Motor neuron (in vitro differentiated cells): ENCODE measurements around the gene PCSK4. TPM values are rescaled to one million over a fixed set of nuclear protein-coding genes. Genes with fewer than 3 reads are reported as not detected.

Experiments used
- ATAC-seq, 8 experiments: fragments of 200-7000 bp; cut with Tn5 transposase; replicated peaks in 6 of 8; 2 replicates each; pipeline ENCODE4 v1.8.0; 2021; ENCODE audit warnings: mild to moderate bottlenecking in 8 of 8, moderate library complexity in 8 of 8
- H3K27ac ChIP-seq, 2 donors: fragments of 250-450 bp; sonication (Bioruptor Pico); 2 replicates each; pipeline ENCODE4 v1.9.0; 2021; ENCODE audit warnings: antibody characterized with exemption in 2 of 2, mild to moderate bottlenecking in 2 of 2, moderate library complexity in 1 of 2
- H3K4me1 ChIP-seq, 2 donors: fragments of 250-450 bp; sonication (Bioruptor Pico); replicated peaks in 1 of 2; 2 replicates each; pipeline ENCODE4 v1.6.1; 2021; ENCODE audit warnings: antibody characterized with exemption in 2 of 2, mild to moderate bottlenecking in 2 of 2, moderate library complexity in 1 of 2
- H3K4me3 ChIP-seq, 5 donors: fragments of 250-450 bp; sonication (Bioruptor Pico); 2 replicates each; pipeline ENCODE4 v1.9.0; 2021; ENCODE audit warnings: antibody characterized with exemption in 5 of 5, mild to moderate bottlenecking in 5 of 5, moderate library complexity in 4 of 5
- WGBS, 10 experiments: fragments of 450-650 bp; shearing (Covaris generic); methylation state at CpG; one replicate each; pipeline ENCODE4 v1.0.0; 2022; 5-methylcytosine and 5-hydroxymethylcytosine counted together
- in situ Hi-C, 9 experiments: fragments of 400-800 bp; cut with MboI; loops; one replicate each; pipeline ENCODE4 v1.15.0; 2021; ENCODE audit warnings: low sequenced_read_pairs in 9 of 9, low pct_unique_long_range_greater_than_20kb in 2 of 9; ENCODE audit not compliant: unreplicated experiment in 9 of 9
- total RNA-seq, 8 experiments: library from RNA; unstranded; fragments of 300-600 nt; gene quantifications; 2 replicates each; pipeline versions ENCODE4 v1.2.3 to v1.2.4, GENCODE V29; 2022

Gene PCSK4
- total RNA-seq, 8 experiments from 2014 or later, result 1.9 to 5.6 (median 4.4) TPM

- H3K27ac ChIP-seq, result no peak overlapping the region
- no peak for ATAC-seq
- 78 to 100% (median 88%) methylated on average over 1 to 18 of the region's 21 CpGs for WGBS, 10 experiments
- no peak overlapping the region for H3K4me3 ChIP-seq
- H3K4me1 ChIP-seq, result peaks cover 10 to 11% of the 10 kb centered on the region in 2 donors
- in situ Hi-C loops, result no loop called here
Observed at GRCh38 chr19:1435378-1435989, 54.7 kb downstream of the PCSK4 start.

- Histone ChIP-seq H3K4me3 (no peak overlapping the region), H3K4me1 (peaks cover 4% of the 10 kb centered on the region in 2 donors), H3K27ac (no peak overlapping the region)
- ATAC-seq, result no peak
- in situ Hi-C loops, result no loop called here
- WGBS, 10 experiments, result 93 to 100% (median 97%) methylated on average over 2 to 19 of the region's 39 CpGs; no CpG with 5 or more reads in 6 of the 10 experiments
Observed at GRCh38 chr19:1434577-1435060, 55.5 kb downstream of the PCSK4 start.

- ATAC-seq, result no peak
- H3K27ac ChIP-seq, result no peak overlapping the region
Observed at GRCh38 chr19:1434040-1434366, 56.1 kb downstream of the PCSK4 start.

GRCh38 chr19:1433119-1434039, 56.8 kb downstream of the PCSK4 start:
- no peaks in the 10 kb centered on the region for H3K4me1 ChIP-seq
- no peak for ATAC-seq
- no peak overlapping the region for H3K27ac ChIP-seq
- WGBS, 10 experiments, result 60 to 100% (median 87%) methylated on average over 1 to 4 of the region's 47 CpGs; no CpG with 5 or more reads in 5 of the 10 experiments
- in situ Hi-C loops, result no loop called here
- H3K4me3 ChIP-seq, result no peak overlapping the region

More at GRCh38 chr19:1434040-1434366, 56.1 kb downstream of the PCSK4 start:
- in situ Hi-C loops, result no loop called here
- Histone ChIP-seq H3K4me3 (no peak overlapping the region), H3K4me1 (no peaks in the 10 kb centered on the region)
- 100% methylated on average over 1 of the region's 17 CpGs; no CpG with 5 or more reads in 9 of the 10 experiments for WGBS, 10 experiments

GRCh38 chr19:1432507-1432887, 57.7 kb downstream of the PCSK4 start:
- no peak overlapping the region for H3K27ac ChIP-seq
- in situ Hi-C loops, result no loop called here
- WGBS, 10 experiments, result 90 to 100% (median 100%) methylated on average over 1 to 7 of the region's 16 CpGs; no CpG with 5 or more reads in 6 of the 10 experiments
- H3K4me3 ChIP-seq, result no peak overlapping the region
- peak in 1 of 8 experiments; percentile 2 for ATAC-seq
- H3K4me1 ChIP-seq, result no peaks in the 10 kb centered on the region

GRCh38 chr19:1431759-1432506, 58.2 kb downstream of the PCSK4 start:
- Histone ChIP-seq H3K4me3 (no peak overlapping the region), H3K27ac (no peak overlapping the region), H3K4me1 (no peaks in the 10 kb centered on the region)
- ATAC-seq, result no peak
- WGBS, 10 experiments, result 20 to 100% (median 81%) methylated on average over 1 to 13 of the region's 24 CpGs; no CpG with 5 or more reads in 2 of the 10 experiments
- in situ Hi-C loops, result no loop called here

Other genes starting within 250 kb of the PCSK4 start
- 100 to 1,000 TPM in 3 of 8 experiments, 10 to 100 TPM in 5; 72.1 to 359 (median 83.5) TPM for gene ATP5F1D, start 248.6 kb downstream of the PCSK4 start, total RNA-seq
- gene MIDN, start 241.8 kb downstream of the PCSK4 start, total RNA-seq, result 10 to 100 TPM; 15.0 to 78.9 (median 35.1) TPM
- 1,000 to 10,000 TPM in 2 of 8 experiments, 100 to 1,000 TPM in 6; 354 to 1,038 (median 830) TPM for gene CIRBP, start 221.0 kb downstream of the PCSK4 start, total RNA-seq
- 10 to 100 TPM; 14.2 to 88.9 (median 25.3) TPM for gene FAM174C, start 214.8 kb downstream of the PCSK4 start, total RNA-seq
- gene EFNA2, start 204.5 kb downstream of the PCSK4 start, total RNA-seq, result 1 to 10 TPM in 5 of 8 experiments, not detected in 3; 2.4 to 9.2 (median 4.5) TPM
- gene NDUFS7, start 106.4 kb downstream of the PCSK4 start, total RNA-seq, result 100 to 1,000 TPM in 1 of 8 experiments, 10 to 100 TPM in 7; 82.8 to 117 (median 89.1) TPM
- gene GAMT, start 88.8 kb downstream of the PCSK4 start, total RNA-seq, result 10 to 100 TPM; 18.6 to 38.9 (median 27.6) TPM
- 100 to 1,000 TPM in 2 of 8 experiments, 10 to 100 TPM in 6; 32.3 to 129 (median 46.7) TPM for gene DAZAP1, start 82.8 kb downstream of the PCSK4 start, total RNA-seq
- gene RPS15, start 52.0 kb downstream of the PCSK4 start, total RNA-seq, result 1,000 to 10,000 TPM; 1,397 to 2,339 (median 1,906) TPM
- 10 to 100 TPM in 5 of 8 experiments, 1 to 10 TPM in 1, under 1 TPM in 2; 0.31 to 52.0 (median 31.9) TPM for gene APC2, start 40.2 kb downstream of the PCSK4 start, total RNA-seq
- gene C19orf25, start 11.1 kb downstream of the PCSK4 start, total RNA-seq, result 10 to 100 TPM; 27.2 to 34.3 (median 32.7) TPM
- gene REEP6, start 831 bp upstream of the PCSK4 start, total RNA-seq, result 10 to 100 TPM in 1 of 8 experiments, 1 to 10 TPM in 7; 3.2 to 16.8 (median 5.7) TPM
- 1 to 10 TPM in 4 of 8 experiments, under 1 TPM in 3, not detected in 1; 0.09 to 8.2 (median 1.5) TPM for gene ADAMTSL5, start 22.7 kb upstream of the PCSK4 start, total RNA-seq
- under 1 TPM in 6 of 8 experiments, not detected in 2; 0.27 to 0.45 (median 0.29) TPM for gene PLK5, start 33.7 kb upstream of the PCSK4 start, total RNA-seq
- gene MEX3D, start 78.0 kb upstream of the PCSK4 start, total RNA-seq, result 10 to 100 TPM in 6 of 8 experiments, 1 to 10 TPM in 2; 3.2 to 46.9 (median 18.1) TPM
- 100 to 1,000 TPM in 2 of 8 experiments, 10 to 100 TPM in 6; 37.0 to 114 (median 54.7) TPM for gene MBD3, start 102.5 kb upstream of the PCSK4 start, total RNA-seq
- gene UQCR11, start 115.1 kb upstream of the PCSK4 start, total RNA-seq, result 100 to 1,000 TPM in 7 of 8 experiments, 10 to 100 TPM in 1; 92.4 to 219 (median 112) TPM
- 100 to 1,000 TPM in 1 of 8 experiments, 10 to 100 TPM in 7; 25.2 to 106 (median 44.9) TPM for gene TCF3, start 162.3 kb upstream of the PCSK4 start, total RNA-seq